Thyroid gland (tissue), 4 donors: Measurements from ENCODE around the gene ERC1. TPM values are rescaled to one million over a fixed set of nuclear protein-coding genes. Genes with fewer than 3 reads are reported as not detected.

Experiments used
- DNase-seq, 2 donors: peaks; one replicate each; pipeline ENCODE4 v3.0.0-alpha.2; 2019
- H3K27ac ChIP-seq, 3 donors: fragments of 200-600 bp; sonication (generic); 1 replicate in 2 of 3; 2 replicates in 1 of 3; pipeline ENCODE4 v1.5.1; 2016 to 2019; ENCODE audit warnings: mild to moderate bottlenecking in 1 of 3, moderate library complexity in 1 of 3
- H3K27me3 ChIP-seq: fragments of 200-600 bp; sonication (generic); one replicate; pipeline ENCODE4 v1.5.1; 2019
- H3K36me3 ChIP-seq, 2 donors: fragments of 200-600 bp; sonication (generic); one replicate each; pipeline ENCODE4 v1.5.1; 2016 to 2019
- H3K4me1 ChIP-seq, 2 donors: fragments of 200-600 bp; sonication (generic); one replicate each; pipeline ENCODE4 v1.5.1; 2017 to 2019
- H3K4me3 ChIP-seq, 3 donors: fragments of 200-600 bp; sonication (generic); replicated peaks in 1 of 3; 1 replicate in 2 of 3; 2 replicates in 1 of 3; pipeline ENCODE4 v1.5.1; 2016; ENCODE audit warnings: mild to moderate bottlenecking in 1 of 3
- H3K9me3 ChIP-seq: fragments of 200-600 bp; sonication (generic); one replicate; pipeline ENCODE4 v1.5.1; 2017
- POLR2A ChIP-seq, 2 donors: fragments of 450-650 bp; IDR thresholded peaks; one replicate each; pipeline ENCODE4 v1.6.1; 2017; ENCODE audit warnings: antibody characterized with exemption in 2 of 2, mild to moderate bottlenecking in 2 of 2, moderate library complexity in 1 of 2
- WGBS, 2 donors: methylation state at CpG; one replicate each; pipeline ENCODE4 v1.1.5; 2017; 5-methylcytosine and 5-hydroxymethylcytosine counted together
- intact Hi-C: fragments of 100-400 bp; cut with DNase I; formaldehyde crosslinking; loops from one replicate; pipeline ENCODE4 v1.15.1; 2023
- total RNA-seq, 4 donors: library from RNA; depleted of rRNA; stranded (reverse); fragments of >200 nt; gene quantifications; one replicate each; pipeline ENCODE4 v1.2.3, GENCODE V29; 2016
- TF ChIP-seq, protein P1 (sequence below), 6 experiments: fragments of 200-600 bp in 3 of 6; fragments of 450-650 bp in 3 of 6; sonication (generic) in 3 of 6; IDR thresholded peaks; one replicate each; pipeline ENCODE4 v1.5.1; 2016 to 2019; ENCODE audit warnings: antibody characterized with exemption in 6 of 6, mild to moderate bottlenecking in 2 of 6, inconsistent platforms in 1 of 6, moderate library complexity in 1 of 6

The ERC1 gene
- total RNA-seq, 4 donors from 2014 or later: 39.8 to 84.2 (median 75.8) TPM

DNA sequence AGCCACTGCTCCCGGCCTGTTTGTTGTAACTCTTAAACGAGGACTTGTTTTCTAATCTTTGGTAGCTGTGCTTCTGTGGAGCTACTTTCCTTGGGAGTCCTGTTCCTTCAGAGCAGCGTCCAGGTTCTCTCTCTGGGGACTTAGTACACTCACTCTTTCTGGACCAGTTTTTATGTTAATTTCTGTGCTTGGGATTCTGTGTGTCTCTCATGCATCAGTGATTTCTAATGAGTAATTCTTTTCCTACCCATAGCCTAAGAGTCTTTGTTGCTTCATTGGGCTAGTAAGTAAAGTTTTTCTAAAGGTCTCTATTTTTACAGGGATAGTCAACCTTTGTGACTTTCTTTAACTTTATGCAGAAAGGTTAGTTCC lies 314.0 kb downstream of the ERC1 start:
- H3K36me3 ChIP-seq: no peaks in the 10 kb centered on the region
- no peaks in the 10 kb centered on the region for H3K27me3 ChIP-seq
- peaks cover 0 to 8% of the 10 kb centered on the region in 2 donors for H3K4me1 ChIP-seq
- H3K27ac ChIP-seq: no peak overlapping the region
- no peak for TF ChIP-seq POLR2A (IDR thresholded peaks at IDR 0.05)
- TF ChIP-seq, protein P1, sequence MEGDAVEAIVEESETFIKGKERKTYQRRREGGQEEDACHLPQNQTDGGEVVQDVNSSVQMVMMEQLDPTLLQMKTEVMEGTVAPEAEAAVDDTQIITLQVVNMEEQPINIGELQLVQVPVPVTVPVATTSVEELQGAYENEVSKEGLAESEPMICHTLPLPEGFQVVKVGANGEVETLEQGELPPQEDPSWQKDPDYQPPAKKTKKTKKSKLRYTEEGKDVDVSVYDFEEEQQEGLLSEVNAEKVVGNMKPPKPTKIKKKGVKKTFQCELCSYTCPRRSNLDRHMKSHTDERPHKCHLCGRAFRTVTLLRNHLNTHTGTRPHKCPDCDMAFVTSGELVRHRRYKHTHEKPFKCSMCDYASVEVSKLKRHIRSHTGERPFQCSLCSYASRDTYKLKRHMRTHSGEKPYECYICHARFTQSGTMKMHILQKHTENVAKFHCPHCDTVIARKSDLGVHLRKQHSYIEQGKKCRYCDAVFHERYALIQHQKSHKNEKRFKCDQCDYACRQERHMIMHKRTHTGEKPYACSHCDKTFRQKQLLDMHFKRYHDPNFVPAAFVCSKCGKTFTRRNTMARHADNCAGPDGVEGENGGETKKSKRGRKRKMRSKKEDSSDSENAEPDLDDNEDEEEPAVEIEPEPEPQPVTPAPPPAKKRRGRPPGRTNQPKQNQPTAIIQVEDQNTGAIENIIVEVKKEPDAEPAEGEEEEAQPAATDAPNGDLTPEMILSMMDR (IDR thresholded peaks at IDR 0.05): no peak
- no peak overlapping the region for H3K4me3 ChIP-seq
- 80 to 83% methylated on average over 3 of the region's 3 CpGs for WGBS, 2 donors
- no peaks in the 10 kb centered on the region for H3K9me3 ChIP-seq
- intact Hi-C loops: no loop called here
- DNase-seq: no peak

DNA sequence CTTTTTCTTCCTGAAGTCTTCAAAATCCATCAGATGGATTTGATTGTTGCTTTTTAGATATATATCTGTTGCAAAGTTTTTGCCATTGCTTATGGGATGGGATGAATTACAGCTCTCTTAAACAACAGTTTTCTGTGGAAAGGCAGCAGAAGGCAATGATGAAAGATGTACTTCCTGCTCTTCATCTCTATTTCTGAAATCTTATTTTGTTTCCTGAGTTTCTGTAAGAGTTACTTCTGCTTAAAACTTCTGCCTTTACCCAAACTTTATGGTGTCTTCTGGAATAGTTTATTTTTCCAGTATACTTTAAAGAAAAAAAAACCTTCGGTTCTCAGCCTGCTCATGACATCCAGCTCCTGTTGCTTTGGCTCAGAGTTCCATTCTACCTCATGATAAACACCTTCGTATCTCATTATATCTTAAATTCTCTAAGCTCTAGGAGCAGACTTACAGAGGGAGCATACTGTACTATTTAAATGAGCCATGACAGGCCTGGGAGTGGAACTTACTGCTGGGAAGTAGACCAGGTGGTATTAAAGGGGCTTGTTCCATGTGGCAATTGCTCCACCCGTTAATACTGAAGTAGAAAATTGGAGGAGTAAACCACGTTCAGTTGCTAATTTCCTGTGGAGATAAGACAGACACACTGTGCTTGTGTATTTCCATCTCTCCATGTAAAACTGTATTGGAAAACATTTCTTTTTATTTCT lies 314.9 kb downstream of the ERC1 start:
- no peak for TF ChIP-seq POLR2A (IDR thresholded peaks at IDR 0.05)
- TF ChIP-seq, protein P1 (IDR thresholded peaks at IDR 0.05): no peak
- Histone ChIP-seq H3K36me3 (no peaks in the 10 kb centered on the region), H3K27ac (no peak overlapping the region), H3K4me3 (no peak overlapping the region), H3K4me1 (peaks cover 0 to 8% of the 10 kb centered on the region in 2 donors), H3K9me3 (no peaks in the 10 kb centered on the region), H3K27me3 (no peaks in the 10 kb centered on the region)
- intact Hi-C loops: no loop called here
- no peak for DNase-seq
- WGBS, 2 donors: 84 to 87% methylated on average over 4 of the region's 4 CpGs

DNA sequence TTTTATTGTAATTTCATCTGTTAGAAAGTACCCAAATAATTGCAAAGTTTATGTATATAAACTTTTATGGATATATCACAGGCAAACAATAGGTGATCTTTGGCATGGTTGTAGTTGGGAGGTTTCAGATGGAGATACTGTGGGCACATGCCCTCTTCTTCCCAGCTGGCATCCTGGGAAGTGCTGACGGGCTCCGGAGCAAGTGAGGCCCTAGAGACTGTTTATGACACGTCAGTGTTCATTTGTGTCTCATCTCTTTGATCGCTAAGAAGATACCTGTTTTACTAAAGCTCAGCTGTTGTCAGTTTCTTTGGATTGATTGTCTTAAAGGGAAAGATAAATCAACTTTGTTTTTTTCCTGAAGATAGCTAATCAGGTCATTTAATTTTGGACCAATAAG lies 315.8 kb downstream of the ERC1 start:
- Histone ChIP-seq H3K4me1 (peaks cover 0 to 8% of the 10 kb centered on the region in 2 donors), H3K27me3 (no peaks in the 10 kb centered on the region), H3K27ac (no peak overlapping the region), H3K9me3 (no peaks in the 10 kb centered on the region), H3K36me3 (no peaks in the 10 kb centered on the region), H3K4me3 (no peak overlapping the region)
- DNase-seq: no peak
- 81 to 96% methylated on average over 4 of the region's 4 CpGs for WGBS, 2 donors
- intact Hi-C loops: no loop called here
- TF ChIP-seq, protein P1 (IDR thresholded peaks at IDR 0.05): no peak
- TF ChIP-seq POLR2A (IDR thresholded peaks at IDR 0.05): no peak

DNA sequence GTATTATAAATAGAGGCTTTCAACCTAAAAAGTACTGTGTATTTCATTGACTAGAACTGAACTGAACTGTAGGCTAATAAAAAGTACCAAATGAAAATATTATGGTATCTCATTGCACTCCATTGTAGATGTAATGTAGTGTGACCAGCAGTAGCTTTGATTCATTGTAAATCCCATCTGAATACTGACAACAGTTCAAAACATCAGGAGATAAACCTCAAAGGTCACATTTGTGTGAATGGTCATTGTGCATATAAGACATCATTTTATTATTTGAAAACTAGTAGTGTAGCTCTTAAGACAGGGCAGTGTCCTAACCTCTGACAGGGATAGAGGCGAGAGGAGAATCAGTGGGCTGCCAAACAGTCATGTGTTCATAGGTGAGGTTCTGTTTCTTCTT lies 316.8 kb downstream of the ERC1 start:
- no peak overlapping the region for H3K4me3 ChIP-seq
- no peak overlapping the region for H3K27ac ChIP-seq
- DNase-seq: no peak
- H3K4me1 ChIP-seq: peaks cover 0 to 8% of the 10 kb centered on the region in 2 donors
- H3K36me3 ChIP-seq: no peaks in the 10 kb centered on the region
- TF ChIP-seq POLR2A (IDR thresholded peaks at IDR 0.05): no peak
- TF ChIP-seq, protein P1 (IDR thresholded peaks at IDR 0.05): no peak
- H3K27me3 ChIP-seq: no peaks in the 10 kb centered on the region
- H3K9me3 ChIP-seq: no peaks in the 10 kb centered on the region
- intact Hi-C loops: no loop called here
- 94 to 98% methylated on average over 1 of the region's 1 CpG for WGBS, 2 donors

DNA sequence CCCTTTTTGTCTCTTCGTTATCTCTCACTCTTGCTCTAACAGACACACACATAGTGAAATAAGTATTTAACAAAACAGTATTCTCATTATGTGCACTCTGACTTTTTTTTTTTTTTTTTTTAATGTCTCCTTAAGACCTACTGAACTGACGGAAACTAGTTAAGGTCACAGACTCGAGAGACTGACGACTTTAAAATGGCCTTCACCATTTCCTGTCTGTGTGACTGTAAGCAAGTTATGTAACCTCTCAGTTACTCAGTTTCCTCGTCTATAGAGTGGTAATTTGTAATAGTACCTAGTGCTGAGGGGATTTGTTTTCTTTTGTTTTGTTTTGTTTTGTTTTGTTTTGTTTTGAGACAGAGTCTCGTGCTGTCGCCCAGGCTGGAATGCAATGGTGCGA lies 318.6 kb downstream of the ERC1 start:
- H3K27me3 ChIP-seq: no peaks in the 10 kb centered on the region
- DNase-seq: no peak
- 83 to 86% methylated on average over 8 of the region's 8 CpGs for WGBS, 2 donors
- H3K4me1 ChIP-seq: peaks cover 0 to 8% of the 10 kb centered on the region in 2 donors
- intact Hi-C loops: no loop called here
- H3K9me3 ChIP-seq: no peaks in the 10 kb centered on the region
- H3K4me3 ChIP-seq: no peak overlapping the region
- H3K27ac ChIP-seq: no peak overlapping the region
- TF ChIP-seq, protein P1 (IDR thresholded peaks at IDR 0.05): no peak
- no peak for TF ChIP-seq POLR2A (IDR thresholded peaks at IDR 0.05)
- no peaks in the 10 kb centered on the region for H3K36me3 ChIP-seq
